ENCODE data around the gene PLEKHA3.

PLEKHA3 gene

GRCh38 chr2:178478439-178479274 is 1.6 kb upstream of the PLEKHA3 start, which contains the start of gene FKBP7:
Gene FKBP7, minus strand, starts transcription at chr2:178478600. Its CDS starts 101 bp downstream, at chr2:178478499.
- peak; percentile 52 to 58 (median 54) for DNase-seq (ENCODE audit: low read depth in 2 of 3, low spot score in 2 of 3)

GRCh38 chr2:178479275-178479616 is 1.0 kb upstream of the PLEKHA3 start:
- DNase-seq (ENCODE audit: low read depth in 2 of 3, low spot score in 2 of 3): no peak

- DNase-seq (ENCODE audit: low read depth in 2 of 3, low spot score in 2 of 3): no peak
Measured at GRCh38 chr2:178479758-178480226, 465 bp upstream of the PLEKHA3 start.

- no peak for DNase-seq (ENCODE audit: low read depth in 2 of 3, low spot score in 2 of 3)
Measured at GRCh38 chr2:178482437-178482836, 2.2 kb downstream of the PLEKHA3 start.

- no peak for DNase-seq (ENCODE audit: low read depth in 2 of 3, low spot score in 2 of 3)
Measured at GRCh38 chr2:178484245-178485041, 4.2 kb downstream of the PLEKHA3 start.

GRCh38 chr2:178485356-178485755 is 5.1 kb downstream of the PLEKHA3 start:
- no peak for DNase-seq (ENCODE audit: low read depth in 2 of 3, low spot score in 2 of 3)

- no peak for DNase-seq (ENCODE audit: low read depth in 2 of 3, low spot score in 2 of 3)
Measured at GRCh38 chr2:178491612-178492011, 11.4 kb downstream of the PLEKHA3 start.

- no peak for DNase-seq (ENCODE audit: low read depth in 2 of 3, low spot score in 2 of 3)
Measured at GRCh38 chr2:178496049-178496448, 15.8 kb downstream of the PLEKHA3 start.

GRCh38 chr2:178498137-178498536 is 17.9 kb downstream of the PLEKHA3 start:
- DNase-seq (ENCODE audit: low read depth in 2 of 3, low spot score in 2 of 3): no peak

GRCh38 chr2:178499640-178500039 is 19.4 kb downstream of the PLEKHA3 start:
- DNase-seq (ENCODE audit: low read depth in 2 of 3, low spot score in 2 of 3): no peak

- DNase-seq (ENCODE audit: low read depth in 2 of 3, low spot score in 2 of 3): no peak
Measured at GRCh38 chr2:178502751-178503150, 22.5 kb downstream of the PLEKHA3 start.

- DNase-seq (ENCODE audit: low read depth in 2 of 3, low spot score in 2 of 3): no peak
Measured at GRCh38 chr2:178506101-178506500, 25.8 kb downstream of the PLEKHA3 start.

- no peak for DNase-seq (ENCODE audit: low read depth in 2 of 3, low spot score in 2 of 3)
Measured at GRCh38 chr2:178506524-178506923, 26.3 kb downstream of the PLEKHA3 start.

- no peak for DNase-seq (ENCODE audit: low read depth in 2 of 3, low spot score in 2 of 3)
Measured at GRCh38 chr2:178506949-178507348, 26.7 kb downstream of the PLEKHA3 start.

- no peak for DNase-seq (ENCODE audit: low read depth in 2 of 3, low spot score in 2 of 3)
Measured at GRCh38 chr2:178508646-178509045, 28.4 kb downstream of the PLEKHA3 start.

GRCh38 chr2:178510384-178510783 is 30.1 kb downstream of the PLEKHA3 start:
- DNase-seq (ENCODE audit: low read depth in 2 of 3, low spot score in 2 of 3): no peak

GRCh38 chr2:178512484-178512883 is 32.2 kb downstream of the PLEKHA3 start:
- DNase-seq (ENCODE audit: low read depth in 2 of 3, low spot score in 2 of 3): no peak

GRCh38 chr2:178513876-178514275 is 33.6 kb downstream of the PLEKHA3 start:
- no peak for DNase-seq (ENCODE audit: low read depth in 2 of 3, low spot score in 2 of 3)

- no peak for DNase-seq (ENCODE audit: low read depth in 2 of 3, low spot score in 2 of 3)
Measured at GRCh38 chr2:178514664-178515063, 34.4 kb downstream of the PLEKHA3 start.

GRCh38 chr2:178517496-178517895 is 37.2 kb downstream of the PLEKHA3 start:
- no peak for DNase-seq (ENCODE audit: low read depth in 2 of 3, low spot score in 2 of 3)

GRCh38 chr2:178521304-178522150 is 41.3 kb downstream of the PLEKHA3 start:
- no peak for DNase-seq (ENCODE audit: low read depth in 2 of 3, low spot score in 2 of 3)
